A549 (cell line): ENCODE measurements around the gene MROH2B. TPM values are rescaled to one million over a fixed set of nuclear protein-coding genes. Genes with fewer than 3 reads are reported as not detected.

ENCODE experiments used
- ATAC-seq, 2 experiments: fragments of 200-7000 bp in 1 of 2; fragments of >200 bp in 1 of 2; cut with Nextera tagmentation in 1 of 2; cut with Tn5 transposase in 1 of 2; 3 replicates each; pipeline versions ENCODE4 v1.8.0 to v1.9.1; 2018 to 2020; ENCODE audit warnings: mild to moderate bottlenecking in 1 of 2, moderate library complexity in 1 of 2
- CTCF ChIA-PET: fragments of 300-600 bp; sonication (Branson Sonifier 250); formaldehyde crosslinking; extraction: SDS; loops from one replicate; lab custom pipeline; 2021; ENCODE audit warnings: antibody characterized with exemption, inconsistent platforms; lab: Yijun Ruan, JAX
- POLR2A ChIA-PET: fragments of 350-600 bp; formaldehyde crosslinking; extraction: SDS; loops from one replicate; lab custom pipeline; 2021; ENCODE audit warnings: antibody characterized with exemption, inconsistent platforms; lab: Yijun Ruan, JAX
- DNase-seq, 2 experiments: peaks; one replicate each; pipeline versions ENCODE4 v3.0.0 to v3.0.0-alpha.2; 2011 to 2016; ENCODE audit warnings: low read depth in 1 of 2, low spot score in 1 of 2
- FAIRE-seq: peaks from 2 replicates; lab custom pipeline; 2011; peaks lifted over from hg19 to GRCh38; lab: Jason Lieb, UNC
- H3K27ac ChIP-seq, 2 experiments: fragments of >200 bp; sonication (Bioruptor Twin); formaldehyde crosslinking; 3 replicates each; pipeline ENCODE4 v1.5.1; 2016 to 2017
- H3K4me1 ChIP-seq: fragments of >200 bp; sonication (Bioruptor Twin); formaldehyde crosslinking; 3 replicates; pipeline ENCODE4 v1.6.1; 2016
- H3K4me2 ChIP-seq: fragments of >200 bp; sonication (Bioruptor Twin); formaldehyde crosslinking; 3 replicates; pipeline ENCODE4 v1.6.1; 2016
- H3K4me3 ChIP-seq: fragments of >200 bp; sonication (Bioruptor Twin); formaldehyde crosslinking; 3 replicates; pipeline ENCODE4 v1.5.1; 2016
- H3K9me3 ChIP-seq: fragments of >200 bp; sonication (Bioruptor Twin); formaldehyde crosslinking; 3 replicates; pipeline ENCODE4 v1.6.1; 2016
- BHLHE40 ChIP-seq: IDR thresholded peaks from 2 replicates; pipeline ENCODE4 v1.6.1; 2012; ENCODE audit warnings: low read depth, low read length, inconsistent platforms
- CBX8 ChIP-seq: fragments of 200-600 bp; sonication (generic); IDR thresholded peaks from 2 replicates; pipeline ENCODE4 v1.6.1; 2016
- E2F6 ChIP-seq: IDR thresholded peaks from 2 replicates; pipeline ENCODE4 v1.6.1; 2012; ENCODE audit warnings: low read depth, borderline replicate concordance
- EHMT2 ChIP-seq: fragments of 200-600 bp; sonication (generic); IDR thresholded peaks from 2 replicates; pipeline ENCODE4 v1.6.1; 2016; ENCODE audit warnings: antibody characterized with exemption, low read depth, mild to moderate bottlenecking, moderate library complexity
- ELK1 ChIP-seq: fragments of 150-350 bp; IDR thresholded peaks from 2 replicates; pipeline ENCODE4 v1.6.1; 2014; ENCODE audit warnings: low read depth, mild to moderate bottlenecking, low read length
- ESRRA ChIP-seq: fragments of 150-350 bp; IDR thresholded peaks from 2 replicates; pipeline ENCODE4 v1.6.1; 2014; ENCODE audit warnings: mild to moderate bottlenecking, low read length, borderline replicate concordance
- FOSB ChIP-seq: fragments of 250-450 bp; sonication (Bioruptor Pico); IDR thresholded peaks from 2 replicates; pipeline ENCODE4 v1.5.0; 2020; ENCODE audit warnings: mild to moderate bottlenecking, moderate library complexity
- FOSL2 ChIP-seq, 2 experiments: fragments of 450-650 bp in 1 of 2; fragments of >200 bp in 1 of 2; sonication (Bioruptor Twin) in 1 of 2; formaldehyde crosslinking; IDR thresholded peaks; 2 replicates each; pipeline versions ENCODE4 v1.5.0 to v1.6.1; 2016 to 2020; ENCODE audit warnings: mild to moderate bottlenecking in 1 of 2, moderate library complexity in 1 of 2
- HEYL ChIP-seq: fragments of 250-450 bp; sonication (Bioruptor Pico); IDR thresholded peaks from 2 replicates; pipeline ENCODE4 v1.8.0; 2021; ENCODE audit warnings: mild to moderate bottlenecking, moderate library complexity
- HMGXB4 ChIP-seq: fragments of 250-450 bp; sonication (Bioruptor Pico); IDR thresholded peaks from 2 replicates; pipeline ENCODE4 v1.5.0; 2021; ENCODE audit warnings: mild to moderate bottlenecking, moderate library complexity, borderline replicate concordance
- HOXB5 ChIP-seq: fragments of 250-450 bp; sonication (Bioruptor Pico); IDR thresholded peaks from 2 replicates; pipeline ENCODE4 v1.5.0; 2020; ENCODE audit warnings: mild to moderate bottlenecking, moderate library complexity
- KDM5A ChIP-seq: fragments of 200-600 bp; sonication (generic); IDR thresholded peaks from 2 replicates; pipeline ENCODE4 v1.6.1; 2016; ENCODE audit warnings: antibody characterized with exemption, mild to moderate bottlenecking
- NPAS2 ChIP-seq: fragments of 250-450 bp; sonication (Bioruptor Pico); IDR thresholded peaks from 2 replicates; pipeline ENCODE4 v1.8.0; 2022; ENCODE audit warnings: mild to moderate bottlenecking, moderate library complexity, borderline replicate concordance
- PBX3 ChIP-seq: IDR thresholded peaks from 2 replicates; pipeline ENCODE4 v1.6.1; 2012
- RAD21 ChIP-seq, 2 experiments: fragments of >200 bp in 1 of 2; sonication (Bioruptor Twin) in 1 of 2; formaldehyde crosslinking in 1 of 2; IDR thresholded peaks in 1 of 2; conservative IDR thresholded peaks in 1 of 2; 2 replicates in 1 of 2; 3 replicates in 1 of 2; pipeline ENCODE4 v1.6.1; 2012 to 2018; ENCODE audit warnings: inconsistent platforms in 1 of 2
- RCOR1 ChIP-seq: fragments of 150-350 bp; IDR thresholded peaks from 2 replicates; pipeline ENCODE4 v1.6.1; 2014; ENCODE audit warnings: antibody characterized with exemption, low read length, low read depth
- REST ChIP-seq: fragments of 200-600 bp; sonication (generic); IDR thresholded peaks from 2 replicates; pipeline ENCODE4 v1.6.1; 2016; ENCODE audit warnings: antibody characterized with exemption, mild to moderate bottlenecking, moderate library complexity
- TFCP2L1 ChIP-seq: fragments of 250-450 bp; sonication (Bioruptor Pico); IDR thresholded peaks from 2 replicates; pipeline ENCODE4 v1.5.0; 2021; ENCODE audit warnings: mild to moderate bottlenecking
- ZC3H11A ChIP-seq: fragments of 450-650 bp; IDR thresholded peaks from 2 replicates; pipeline ENCODE4 v1.6.1; 2014; ENCODE audit warnings: antibody characterized with exemption, mild to moderate bottlenecking
- ZSCAN20 ChIP-seq: fragments of 250-450 bp; sonication (Bioruptor Pico); IDR thresholded peaks from 2 replicates; pipeline ENCODE4 v1.8.0; 2022; ENCODE audit warnings: mild to moderate bottlenecking, moderate library complexity
- WGBS: methylation state at CpG from one replicate; pipeline ENCODE4 v1.1.6; 2017; ENCODE audit errors: missing lambda C conversion rate; 5-methylcytosine and 5-hydroxymethylcytosine counted together
- polyA plus RNA-seq, 4 experiments: library from polyadenylated mRNA; depleted of rRNA in 3 of 4; stranded (reverse); fragments of >200 nt; fragmentation: RNase III in 1 of 4; extraction: RNeasy Plus Mini Kit Qiagen cat#74134 plus additional on column Dnase treatment in 1 of 4; gene quantifications; 2 replicates in 3 of 4; 3 replicates in 1 of 4; pipeline ENCODE4 v1.2.3, GENCODE V29; 2011 to 2017

MROH2B gene
- polyA plus RNA-seq, 2 of the 4 experiments (the other 2 are of a cell fraction): not detected

GRCh38 chr5:41012318-41012717, 58.8 kb downstream of the MROH2B start (continued):
- TF ChIP-seq HMGXB4 (CRISPR knock-in tag) (no peak), NPAS2 (CRISPR knock-in tag) (no peak)

- ChIA-PET POLR2A (no interaction called here), CTCF (no interaction called here)
- Histone ChIP-seq H3K9me3 (no peaks in the 10 kb centered on the region), H3K4me1 (no peaks in the 10 kb centered on the region), H3K27ac (no peak overlapping the region), H3K4me2 (no peak overlapping the region), H3K4me3 (no peak overlapping the region)
- 76% methylated on average over 6 of the region's 6 CpGs for WGBS
- DNase-seq (no peak), FAIRE-seq (no peak), ATAC-seq (no peak)
- no peak for TF ChIP-seq REST
- no peak for TF ChIP-seq PBX3
- TF ChIP-seq CBX8: no peak
- no peak for TF ChIP-seq HEYL (CRISPR knock-in tag)
- no peak for TF ChIP-seq TFCP2L1 (CRISPR knock-in tag)
- TF ChIP-seq FOSB (CRISPR knock-in tag): no peak
- no peak for TF ChIP-seq HMGXB4 (CRISPR knock-in tag)
- no peak for TF ChIP-seq ZC3H11A
- no peak for TF ChIP-seq FOSL2 (IDR thresholded peaks at IDR 0.05)
- no peak for TF ChIP-seq FOSL2 (CRISPR knock-in tag; IDR thresholded peaks at IDR 0.05)
- TF ChIP-seq ELK1: no peak
- no peak for TF ChIP-seq ESRRA
- no peak for TF ChIP-seq BHLHE40
- TF ChIP-seq E2F6: no peak
- no peak for TF ChIP-seq HOXB5
- TF ChIP-seq RCOR1: no peak
- TF ChIP-seq EHMT2: no peak
- no peak for TF ChIP-seq RAD21 (conservative IDR thresholded peaks at IDR 0.05 in 1 of 2, IDR thresholded peaks at IDR 0.05 in 1 of 2)
- no peak for TF ChIP-seq NPAS2 (CRISPR knock-in tag)
- TF ChIP-seq ZSCAN20 (CRISPR knock-in tag): no peak
- TF ChIP-seq KDM5A: no peak
Measured at GRCh38 chr5:41010572-41010971, 60.6 kb downstream of the MROH2B start.
